Stromal cell of bone marrow (primary cell): ENCODE results near the gene CMTM1.
"Not testable (repeated sequence)": the region's sequence is repeated elsewhere in the genome, so short reads cannot be mapped to it uniquely, and the experiment has no call there.

Experiments
- DNase-seq: peaks from one replicate; pipeline ENCODE4 v3.0.0-alpha.2; 2012; ENCODE audit warnings: low read depth

CMTM1 gene

DNA sequence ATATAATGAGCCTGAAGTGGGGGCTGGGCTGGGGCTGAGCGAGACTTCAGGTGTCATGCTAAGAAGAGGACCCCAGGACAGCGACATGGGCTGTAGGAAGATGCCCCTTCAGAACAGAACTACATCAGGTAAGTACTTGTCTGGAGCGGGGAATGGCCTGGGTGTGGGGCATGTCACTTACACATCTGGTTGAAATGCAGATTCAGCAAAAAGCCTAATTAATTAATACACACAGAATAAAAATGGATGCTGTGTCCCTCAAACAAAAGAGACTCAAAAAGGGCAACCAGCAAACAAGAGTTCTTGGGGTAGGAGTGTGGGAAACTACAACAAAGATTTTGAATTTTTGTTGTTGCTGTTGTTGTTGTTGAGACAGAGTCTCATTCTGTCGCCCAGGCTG is 24.8 kb downstream of the CMTM1 start:
- no peak for DNase-seq

GRCh38 chr16:66592241-66592640 is 26.0 kb downstream of the CMTM1 start:
- no peak for DNase-seq

GRCh38 chr16:66592814-66593213 is 26.6 kb downstream of the CMTM1 start:
- no peak for DNase-seq

- no peak for DNase-seq
These were observed 28.5 kb downstream of the CMTM1 start for GRCh38 chr16:66594739-66595138.

- not testable (repeated sequence) for DNase-seq
These were observed 30.3 kb downstream of the CMTM1 start for GRCh38 chr16:66596559-66596958.

GRCh38 chr16:66596986-66597848 is 31.0 kb downstream of the CMTM1 start:
- no peak for DNase-seq

- DNase-seq: no peak
These were observed 31.9 kb downstream of the CMTM1 start for GRCh38 chr16:66598111-66598510.

GRCh38 chr16:66599726-66600125 is 33.5 kb downstream of the CMTM1 start:
- DNase-seq: no peak

- no peak for DNase-seq
These were observed 34.2 kb downstream of the CMTM1 start for GRCh38 chr16:66600477-66600876.

DNA sequence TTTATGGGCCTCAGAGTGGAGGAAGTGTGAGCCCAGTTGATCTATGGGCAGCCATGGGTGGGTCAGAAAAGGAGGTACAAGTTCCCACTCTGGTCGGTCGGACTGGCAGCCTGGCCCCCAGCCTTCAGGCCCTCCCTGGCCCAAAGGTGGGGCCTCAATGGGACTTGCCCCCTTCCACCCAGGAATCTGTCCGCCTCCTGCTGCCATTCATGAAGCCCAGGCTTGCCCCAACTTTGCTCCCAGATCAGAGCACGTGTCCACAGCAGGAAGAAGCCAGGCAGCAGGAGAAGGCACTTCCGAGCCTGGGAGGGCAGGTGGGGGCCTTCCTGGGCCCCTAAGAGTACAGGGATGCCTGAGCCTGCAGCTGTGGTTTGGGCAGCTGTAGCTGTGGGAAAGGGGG is 35.2 kb downstream of the CMTM1 start:
- no peak for DNase-seq

DNA sequence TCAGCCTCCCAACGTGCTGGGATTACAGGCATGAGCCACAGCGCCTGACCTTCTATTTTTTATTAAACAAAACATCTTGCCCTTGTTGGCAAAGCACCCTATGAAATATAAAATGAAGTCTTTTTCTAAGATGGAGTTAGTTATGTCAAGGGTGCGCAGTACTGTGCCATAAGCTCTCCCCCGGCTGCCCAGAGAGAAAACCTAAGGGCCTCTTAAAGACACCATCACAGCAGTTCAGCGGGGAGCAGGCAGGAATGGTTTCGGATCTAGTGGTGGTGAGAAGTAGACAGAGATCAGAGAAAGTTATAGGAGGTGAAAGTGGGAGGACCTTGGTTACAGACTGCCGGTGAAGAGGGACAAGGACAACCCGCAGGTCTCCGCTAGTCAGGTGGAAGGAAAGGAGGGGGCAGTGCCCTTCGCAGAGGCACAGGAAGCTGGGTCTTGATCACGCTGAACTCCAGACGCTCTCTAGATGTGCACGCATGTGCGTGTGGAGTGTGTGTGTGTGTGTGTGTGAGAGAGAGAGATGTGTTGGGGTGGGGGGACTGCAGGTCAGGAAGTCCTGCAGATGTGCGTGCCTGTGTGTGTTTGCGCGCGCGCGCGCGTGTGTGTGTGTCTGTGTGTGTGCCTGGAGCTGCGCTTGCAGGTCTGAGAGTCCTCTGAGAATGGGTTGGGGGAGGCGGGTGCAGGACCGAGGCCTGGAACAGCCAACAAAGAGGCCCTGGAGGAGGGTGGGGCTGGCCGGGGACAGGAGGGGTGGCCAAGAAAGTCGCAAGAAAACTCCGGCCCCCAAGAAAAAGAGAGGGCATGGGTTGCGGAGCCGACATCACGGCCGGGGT is 37.5 kb downstream of the CMTM1 start:
- no peak for DNase-seq

DNA sequence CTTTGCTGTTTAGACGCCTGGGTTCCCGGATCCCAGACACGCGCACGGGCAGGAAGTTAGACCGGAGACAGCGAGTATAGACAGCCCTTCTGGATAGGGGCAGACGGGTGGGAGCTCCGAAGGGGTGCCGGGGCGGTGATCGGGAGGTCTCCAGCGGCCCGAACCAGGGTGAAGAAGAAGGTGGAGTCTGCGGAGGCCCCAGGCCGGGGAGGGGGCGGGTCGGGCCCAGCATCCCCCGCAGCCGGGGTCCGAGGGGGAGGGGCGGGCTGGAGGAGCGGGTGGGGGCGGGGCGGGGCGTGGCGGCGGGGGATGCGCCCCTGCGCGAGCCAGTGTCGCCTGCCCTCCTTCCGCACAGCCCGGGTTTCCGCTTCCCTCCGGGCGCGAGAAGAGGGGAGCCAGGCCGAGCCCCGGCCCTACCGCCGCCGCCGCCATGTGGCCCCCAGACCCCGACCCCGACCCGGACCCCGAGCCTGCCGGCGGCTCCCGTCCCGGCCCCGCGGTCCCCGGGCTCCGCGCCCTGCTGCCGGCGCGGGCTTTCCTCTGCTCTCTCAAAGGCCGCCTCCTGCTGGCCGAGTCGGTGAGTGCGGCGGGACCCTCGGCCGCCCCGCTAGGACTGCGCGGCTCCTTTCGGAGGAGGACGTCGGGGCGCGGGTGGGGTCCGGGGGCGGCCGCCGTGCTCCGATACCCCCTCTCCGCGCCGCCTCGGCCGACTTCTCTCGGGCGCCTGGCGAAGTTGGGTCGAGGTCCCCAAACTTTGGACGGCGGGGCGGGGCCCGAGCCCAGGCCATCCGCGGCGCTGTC is 38.3 kb downstream of the CMTM1 start, which contains the start of gene CMTM3:
Gene CMTM3, plus strand, starts transcription at position 329 of the 801 bp plus-strand sequence. Its CDS starts 102 bp downstream, at position 431.
- no peak for DNase-seq

GRCh38 chr16:66605177-66605978 is 39.1 kb downstream of the CMTM1 start:
- no peak for DNase-seq

GRCh38 chr16:66605979-66606751 is 39.9 kb downstream of the CMTM1 start:
- no peak for DNase-seq

GRCh38 chr16:66608241-66609138 is 42.3 kb downstream of the CMTM1 start:
- DNase-seq: no peak

GRCh38 chr16:66609139-66609510 is 42.9 kb downstream of the CMTM1 start:
- DNase-seq: no peak

DNA sequence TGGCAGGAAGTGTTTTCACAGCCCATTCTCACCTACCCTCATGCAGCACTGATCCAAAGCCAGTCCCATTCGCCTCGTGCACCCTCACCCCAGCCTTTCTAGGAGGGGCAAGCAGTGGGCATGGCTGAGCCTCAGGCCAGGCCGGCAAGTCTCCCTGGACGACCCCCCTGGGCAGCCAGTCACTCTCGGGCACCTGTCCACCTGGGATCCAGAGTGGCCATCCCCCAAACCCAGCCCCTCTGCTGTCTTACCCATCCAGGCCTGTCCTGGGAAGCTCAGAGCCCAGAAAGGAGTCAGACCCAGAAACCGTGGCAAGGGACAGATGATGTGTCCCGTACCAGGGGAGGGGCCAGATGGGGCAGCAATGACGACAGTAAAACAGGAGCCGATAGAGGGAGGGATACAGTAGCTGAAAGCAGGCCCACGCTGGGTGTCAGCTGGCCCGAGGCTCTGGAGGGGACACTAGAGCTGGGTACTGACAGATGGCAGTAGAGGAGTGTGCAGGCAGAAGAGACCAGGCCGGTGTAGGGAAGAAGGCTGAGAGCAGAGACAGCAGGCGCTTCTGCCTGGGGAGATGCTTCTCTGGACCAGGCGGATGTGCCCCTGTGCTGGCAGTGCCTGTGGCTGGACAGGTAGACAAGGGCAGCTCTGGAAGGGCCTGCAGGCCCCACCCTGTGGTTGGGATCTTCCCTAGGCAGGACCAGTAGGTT is 44.0 kb downstream of the CMTM1 start:
- no peak for DNase-seq

- DNase-seq: not testable (repeated sequence)
These were observed 45.7 kb downstream of the CMTM1 start for GRCh38 chr16:66611911-66612310.

DNA sequence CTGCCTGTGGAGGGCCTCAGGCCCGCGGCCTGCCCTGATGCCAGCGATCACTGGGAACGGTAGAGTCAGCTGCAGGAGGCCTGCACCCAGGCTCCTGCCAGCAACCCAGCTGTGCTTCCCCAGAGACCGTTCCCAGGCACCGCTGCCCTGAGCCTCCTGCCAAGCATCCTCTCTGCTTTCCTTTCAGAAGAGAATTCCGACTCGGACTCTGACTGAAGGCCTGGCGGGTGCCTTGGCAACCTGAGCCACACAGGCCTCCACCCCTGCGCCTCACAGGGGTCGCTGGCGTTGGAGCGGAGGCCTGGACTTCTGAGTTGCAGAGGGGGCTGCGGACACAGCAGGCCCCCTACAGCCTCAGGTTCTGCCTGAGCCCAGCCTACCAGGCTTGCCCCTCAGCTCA is 46.2 kb downstream of the CMTM1 start:
- no peak for DNase-seq
